ENCODE measurements around the gene FXYD4.

FXYD4 gene

DNA sequence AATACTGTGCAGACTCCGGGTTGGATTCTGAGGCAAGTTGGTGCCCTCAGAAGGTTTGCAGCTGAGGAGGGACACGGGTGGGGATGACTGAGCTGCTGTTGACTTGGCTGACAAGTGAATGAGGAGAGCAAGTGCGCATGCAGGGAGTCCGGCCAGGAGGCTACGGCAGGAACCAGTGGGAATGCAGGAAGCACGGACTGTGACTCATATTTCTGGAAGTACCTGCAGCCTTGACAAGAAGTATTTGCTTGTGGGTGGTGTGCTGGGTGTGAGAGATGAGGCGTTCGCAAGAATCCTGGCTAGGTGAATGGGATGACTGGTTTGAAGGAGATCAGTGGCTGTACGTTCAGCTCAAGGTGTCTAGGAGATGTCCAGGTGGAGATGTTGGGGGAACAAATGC, 30.8 kb upstream of the FXYD4 start:
- H3K4me3 ChIP-seq (replicated peaks; ENCODE audit: insufficient read depth, low read length) = no peak overlapping the region

DNA sequence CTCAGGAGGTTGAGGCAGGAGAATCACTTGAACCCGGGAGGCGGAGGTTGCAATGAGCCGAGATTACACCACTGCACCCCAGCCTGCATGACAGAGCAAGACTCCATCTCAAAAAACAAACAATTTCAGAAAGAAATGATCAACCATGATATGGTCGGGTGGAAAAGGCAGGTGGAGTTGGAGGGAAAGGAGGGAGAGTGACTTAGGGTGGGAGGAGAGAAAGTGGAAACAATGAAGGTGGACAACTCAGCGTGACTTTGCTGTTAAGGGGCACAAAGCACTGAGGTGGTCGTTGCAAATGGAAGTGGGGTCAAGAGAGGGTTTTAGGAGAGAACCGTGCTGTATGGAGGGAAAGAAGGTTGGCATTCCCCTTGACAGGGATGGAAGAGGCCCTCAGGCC, 30.0 kb upstream of the FXYD4 start:
- Histone ChIP-seq H3K27me3 (ENCODE audit: insufficient read depth, poor library complexity, severe bottlenecking) (no peaks in the 10 kb centered on the region), H3K4me3 (replicated peaks; ENCODE audit: insufficient read depth, low read length) (no peak overlapping the region), H3K27ac (replicated peaks) (no peak overlapping the region)
- TF ChIP-seq GABPA (IDR thresholded peaks at IDR 0.05; ENCODE audit: low read depth) = no peak
- DNase-seq (ENCODE audit: low read depth in 1 of 2, low spot score in 1 of 2) = no peak

More for the DNA sequence above, 30.8 kb upstream of the FXYD4 start:
- DNase-seq (ENCODE audit: low read depth in 1 of 2, low spot score in 1 of 2) = no peak
- H3K27ac ChIP-seq (replicated peaks) = no peak overlapping the region
- H3K27me3 ChIP-seq (ENCODE audit: insufficient read depth, poor library complexity, severe bottlenecking) = no peaks in the 10 kb centered on the region
- TF ChIP-seq, protein P1, sequence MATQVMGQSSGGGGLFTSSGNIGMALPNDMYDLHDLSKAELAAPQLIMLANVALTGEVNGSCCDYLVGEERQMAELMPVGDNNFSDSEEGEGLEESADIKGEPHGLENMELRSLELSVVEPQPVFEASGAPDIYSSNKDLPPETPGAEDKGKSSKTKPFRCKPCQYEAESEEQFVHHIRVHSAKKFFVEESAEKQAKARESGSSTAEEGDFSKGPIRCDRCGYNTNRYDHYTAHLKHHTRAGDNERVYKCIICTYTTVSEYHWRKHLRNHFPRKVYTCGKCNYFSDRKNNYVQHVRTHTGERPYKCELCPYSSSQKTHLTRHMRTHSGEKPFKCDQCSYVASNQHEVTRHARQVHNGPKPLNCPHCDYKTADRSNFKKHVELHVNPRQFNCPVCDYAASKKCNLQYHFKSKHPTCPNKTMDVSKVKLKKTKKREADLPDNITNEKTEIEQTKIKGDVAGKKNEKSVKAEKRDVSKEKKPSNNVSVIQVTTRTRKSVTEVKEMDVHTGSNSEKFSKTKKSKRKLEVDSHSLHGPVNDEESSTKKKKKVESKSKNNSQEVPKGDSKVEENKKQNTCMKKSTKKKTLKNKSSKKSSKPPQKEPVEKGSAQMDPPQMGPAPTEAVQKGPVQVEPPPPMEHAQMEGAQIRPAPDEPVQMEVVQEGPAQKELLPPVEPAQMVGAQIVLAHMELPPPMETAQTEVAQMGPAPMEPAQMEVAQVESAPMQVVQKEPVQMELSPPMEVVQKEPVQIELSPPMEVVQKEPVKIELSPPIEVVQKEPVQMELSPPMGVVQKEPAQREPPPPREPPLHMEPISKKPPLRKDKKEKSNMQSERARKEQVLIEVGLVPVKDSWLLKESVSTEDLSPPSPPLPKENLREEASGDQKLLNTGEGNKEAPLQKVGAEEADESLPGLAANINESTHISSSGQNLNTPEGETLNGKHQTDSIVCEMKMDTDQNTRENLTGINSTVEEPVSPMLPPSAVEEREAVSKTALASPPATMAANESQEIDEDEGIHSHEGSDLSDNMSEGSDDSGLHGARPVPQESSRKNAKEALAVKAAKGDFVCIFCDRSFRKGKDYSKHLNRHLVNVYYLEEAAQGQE (IDR thresholded peaks at IDR 0.05; ENCODE audit: insufficient replicate concordance, low read depth) = no peak
- no peak for TF ChIP-seq POLR2AphosphoS5 (IDR thresholded peaks at IDR 0.05; ENCODE audit: low read depth)
- TF ChIP-seq, protein P2, sequence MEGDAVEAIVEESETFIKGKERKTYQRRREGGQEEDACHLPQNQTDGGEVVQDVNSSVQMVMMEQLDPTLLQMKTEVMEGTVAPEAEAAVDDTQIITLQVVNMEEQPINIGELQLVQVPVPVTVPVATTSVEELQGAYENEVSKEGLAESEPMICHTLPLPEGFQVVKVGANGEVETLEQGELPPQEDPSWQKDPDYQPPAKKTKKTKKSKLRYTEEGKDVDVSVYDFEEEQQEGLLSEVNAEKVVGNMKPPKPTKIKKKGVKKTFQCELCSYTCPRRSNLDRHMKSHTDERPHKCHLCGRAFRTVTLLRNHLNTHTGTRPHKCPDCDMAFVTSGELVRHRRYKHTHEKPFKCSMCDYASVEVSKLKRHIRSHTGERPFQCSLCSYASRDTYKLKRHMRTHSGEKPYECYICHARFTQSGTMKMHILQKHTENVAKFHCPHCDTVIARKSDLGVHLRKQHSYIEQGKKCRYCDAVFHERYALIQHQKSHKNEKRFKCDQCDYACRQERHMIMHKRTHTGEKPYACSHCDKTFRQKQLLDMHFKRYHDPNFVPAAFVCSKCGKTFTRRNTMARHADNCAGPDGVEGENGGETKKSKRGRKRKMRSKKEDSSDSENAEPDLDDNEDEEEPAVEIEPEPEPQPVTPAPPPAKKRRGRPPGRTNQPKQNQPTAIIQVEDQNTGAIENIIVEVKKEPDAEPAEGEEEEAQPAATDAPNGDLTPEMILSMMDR (IDR thresholded peaks at IDR 0.05; ENCODE audit: insufficient read depth, low read length) = no peak
- TF ChIP-seq SPI1 (IDR thresholded peaks at IDR 0.05; ENCODE audit: borderline replicate concordance, low read depth) = no peak
- no peak for TF ChIP-seq GABPA (IDR thresholded peaks at IDR 0.05; ENCODE audit: low read depth)

DNA sequence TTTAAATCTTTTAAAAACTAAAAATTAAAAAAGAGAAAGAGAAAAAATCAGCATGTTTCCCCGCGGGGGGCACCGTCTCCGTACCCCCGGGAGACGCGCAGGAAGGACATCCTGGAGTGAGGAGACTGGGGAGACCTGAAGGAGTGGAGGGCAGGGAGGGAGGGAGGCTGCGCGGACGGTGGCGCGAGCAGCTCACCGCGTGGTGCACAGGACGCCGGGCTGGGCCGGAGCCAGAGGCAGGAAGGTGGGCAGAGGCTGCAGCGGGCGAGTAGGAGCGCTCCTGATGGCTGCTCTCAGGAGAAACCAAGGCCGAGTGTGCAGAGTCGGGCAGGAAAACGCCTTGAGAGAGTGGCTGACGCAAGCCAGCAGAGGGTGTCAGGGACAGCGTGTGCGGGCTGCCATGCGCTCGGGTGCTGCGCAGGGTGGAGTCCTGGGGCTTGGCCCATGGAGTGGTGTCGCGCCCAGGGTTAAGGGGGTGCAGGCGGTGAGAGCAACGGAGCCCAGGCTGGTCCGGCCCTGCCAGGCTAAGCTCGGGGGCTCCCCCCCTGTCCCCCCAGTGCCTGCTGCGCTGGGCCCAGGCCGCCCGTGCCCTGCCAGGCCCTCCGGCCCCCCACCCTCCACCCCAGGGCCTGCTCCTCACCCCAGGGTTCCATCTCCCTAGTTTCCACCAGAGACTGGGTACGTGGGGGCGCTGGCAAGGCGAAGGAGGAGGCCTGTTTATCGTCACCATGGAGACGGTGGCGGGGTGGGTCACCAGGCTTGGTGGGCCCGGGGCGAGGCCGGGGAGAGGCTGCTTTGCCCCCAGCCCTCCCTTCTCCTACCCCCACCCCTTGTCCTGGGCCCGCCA, 28.9 kb upstream of the FXYD4 start:
- TF ChIP-seq POLR2AphosphoS5 (IDR thresholded peaks at IDR 0.05; ENCODE audit: low read depth) (no peak), SPI1 (IDR thresholded peaks at IDR 0.05; ENCODE audit: borderline replicate concordance, low read depth) (no peak)
- TF ChIP-seq, protein P1 (IDR thresholded peaks at IDR 0.05; ENCODE audit: insufficient replicate concordance, low read depth) = no peak
- Histone ChIP-seq H3K4me3 (replicated peaks; ENCODE audit: insufficient read depth, low read length) (no peak overlapping the region), H3K27me3 (ENCODE audit: insufficient read depth, poor library complexity, severe bottlenecking) (no peaks in the 10 kb centered on the region), H3K27ac (replicated peaks) (no peak overlapping the region)
- no peak for DNase-seq (ENCODE audit: low read depth in 1 of 2, low spot score in 1 of 2)

DNA sequence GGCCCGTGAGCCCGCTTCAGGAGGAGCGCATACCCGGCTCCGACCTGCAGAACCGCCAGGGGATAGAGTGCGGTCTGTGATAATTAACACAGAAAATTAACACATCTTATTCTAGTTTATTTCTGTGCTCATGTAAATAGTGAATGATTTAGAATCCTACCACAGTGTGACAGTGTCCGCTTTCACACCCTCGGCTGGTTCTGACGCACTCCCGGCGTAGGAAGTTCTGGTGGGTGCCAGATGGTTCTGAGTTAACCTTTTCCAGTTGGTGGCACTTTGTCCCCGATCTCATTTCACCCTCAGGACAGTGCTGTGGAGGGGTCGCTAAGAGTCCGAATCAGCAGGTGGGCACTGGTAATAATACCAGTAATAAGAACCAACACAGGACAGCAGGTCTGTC, 28.3 kb upstream of the FXYD4 start:
- DNase-seq (ENCODE audit: low read depth in 1 of 2, low spot score in 1 of 2) = no peak
- no peaks in the 10 kb centered on the region for H3K27me3 ChIP-seq (ENCODE audit: insufficient read depth, poor library complexity, severe bottlenecking)
- no peak overlapping the region for H3K27ac ChIP-seq (replicated peaks)
- H3K4me3 ChIP-seq (replicated peaks; ENCODE audit: insufficient read depth, low read length) = no peak overlapping the region
- TF ChIP-seq, protein P2 (IDR thresholded peaks at IDR 0.05; ENCODE audit: insufficient read depth, low read length) = no peak
- TF ChIP-seq POLR2AphosphoS5 (IDR thresholded peaks at IDR 0.05; ENCODE audit: low read depth) (no peak), SPI1 (IDR thresholded peaks at IDR 0.05; ENCODE audit: borderline replicate concordance, low read depth) (no peak)

DNA sequence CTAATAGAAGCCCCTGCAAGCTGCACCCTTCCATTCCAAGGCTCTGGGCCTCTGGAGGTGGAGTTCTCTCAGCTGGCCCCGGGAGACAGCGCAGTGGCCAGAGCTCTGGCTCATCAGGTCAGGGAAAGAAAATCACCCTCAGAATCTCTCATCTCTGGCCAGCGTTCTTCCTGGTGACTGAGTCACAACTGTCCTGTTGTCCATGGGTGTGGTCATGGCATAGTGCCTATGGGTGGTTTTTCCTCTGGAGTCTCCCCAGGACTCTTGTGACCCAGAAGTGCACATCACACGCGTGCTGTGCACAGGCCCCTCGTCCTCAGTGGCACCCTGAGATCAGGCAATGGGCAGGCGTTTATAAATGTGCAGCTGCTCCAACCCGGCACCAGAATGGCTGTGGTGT, 27.4 kb upstream of the FXYD4 start:
- Histone ChIP-seq H3K4me3 (replicated peaks; ENCODE audit: insufficient read depth, low read length) (no peak overlapping the region), H3K27ac (replicated peaks) (no peak overlapping the region), H3K27me3 (ENCODE audit: insufficient read depth, poor library complexity, severe bottlenecking) (no peaks in the 10 kb centered on the region)
- no peak for DNase-seq (ENCODE audit: low read depth in 1 of 2, low spot score in 1 of 2)
- TF ChIP-seq, protein P2 (IDR thresholded peaks at IDR 0.05; ENCODE audit: insufficient read depth, low read length) = no peak
- no peak for TF ChIP-seq POLR2AphosphoS5 (IDR thresholded peaks at IDR 0.05; ENCODE audit: low read depth)
- TF ChIP-seq, protein P1 (IDR thresholded peaks at IDR 0.05; ENCODE audit: insufficient replicate concordance, low read depth) = no peak
- TF ChIP-seq SPI1 (IDR thresholded peaks at IDR 0.05; ENCODE audit: borderline replicate concordance, low read depth) = no peak
- no peak for TF ChIP-seq GABPA (IDR thresholded peaks at IDR 0.05; ENCODE audit: low read depth)
